Uterus (tissue), 2 donors: ENCODE data around the gene ATRAID.

Source experiments
- POLR2A ChIP-seq, 2 donors: fragments of 450-650 bp; IDR thresholded peaks; one replicate each; pipeline ENCODE4 v1.6.1; 2016; ENCODE audit warnings: antibody characterized with exemption in 2 of 2, mild to moderate bottlenecking in 1 of 2, moderate library complexity in 1 of 2
- TF ChIP-seq, protein P1 (sequence below), 4 experiments: fragments of 200-600 bp in 2 of 4; fragments of 450-650 bp in 2 of 4; sonication (generic) in 2 of 4; IDR thresholded peaks; one replicate each; pipeline ENCODE4 v1.5.1; 2016 to 2019; ENCODE audit warnings: antibody characterized with exemption in 4 of 4, mild to moderate bottlenecking in 2 of 4, moderate library complexity in 1 of 4

DNA sequence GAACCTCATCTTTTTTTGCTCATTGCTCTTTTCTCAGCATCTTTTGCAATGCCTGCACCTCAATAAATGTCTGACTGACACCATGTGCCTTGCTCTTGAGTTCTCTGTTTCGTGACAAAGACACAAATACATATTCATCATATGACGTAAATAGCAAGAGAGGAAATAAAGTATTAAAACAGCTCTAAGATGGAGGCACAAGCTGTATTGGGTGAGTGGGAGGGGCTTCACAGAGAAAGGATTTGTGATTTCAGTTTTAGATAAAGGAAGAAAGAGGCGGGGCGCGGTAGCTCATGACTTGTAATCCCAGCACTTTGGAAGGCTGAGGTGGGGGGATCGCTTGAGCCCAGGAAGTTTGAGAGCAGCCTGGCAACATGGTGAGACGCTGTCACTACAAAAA is 8.2 kb downstream of the ATRAID start:
- TF ChIP-seq, protein P1, sequence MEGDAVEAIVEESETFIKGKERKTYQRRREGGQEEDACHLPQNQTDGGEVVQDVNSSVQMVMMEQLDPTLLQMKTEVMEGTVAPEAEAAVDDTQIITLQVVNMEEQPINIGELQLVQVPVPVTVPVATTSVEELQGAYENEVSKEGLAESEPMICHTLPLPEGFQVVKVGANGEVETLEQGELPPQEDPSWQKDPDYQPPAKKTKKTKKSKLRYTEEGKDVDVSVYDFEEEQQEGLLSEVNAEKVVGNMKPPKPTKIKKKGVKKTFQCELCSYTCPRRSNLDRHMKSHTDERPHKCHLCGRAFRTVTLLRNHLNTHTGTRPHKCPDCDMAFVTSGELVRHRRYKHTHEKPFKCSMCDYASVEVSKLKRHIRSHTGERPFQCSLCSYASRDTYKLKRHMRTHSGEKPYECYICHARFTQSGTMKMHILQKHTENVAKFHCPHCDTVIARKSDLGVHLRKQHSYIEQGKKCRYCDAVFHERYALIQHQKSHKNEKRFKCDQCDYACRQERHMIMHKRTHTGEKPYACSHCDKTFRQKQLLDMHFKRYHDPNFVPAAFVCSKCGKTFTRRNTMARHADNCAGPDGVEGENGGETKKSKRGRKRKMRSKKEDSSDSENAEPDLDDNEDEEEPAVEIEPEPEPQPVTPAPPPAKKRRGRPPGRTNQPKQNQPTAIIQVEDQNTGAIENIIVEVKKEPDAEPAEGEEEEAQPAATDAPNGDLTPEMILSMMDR (IDR thresholded peaks at IDR 0.05), result no peak
- no peak for TF ChIP-seq POLR2A (IDR thresholded peaks at IDR 0.05)
